Stimulated activated CD8-positive, alpha-beta memory T cell treated with anti-CD3 and anti-CD28 coated beads, Interleukin-7, amount 100 ng/mL, for 24 hours (primary cell): ENCODE data around the gene TBC1D30.

Experiments
- DNase-seq: peaks from one replicate; pipeline ENCODE4 v3.0.0-alpha.2; 2020; ENCODE audit warnings: low read depth

TBC1D30 gene

DNA sequence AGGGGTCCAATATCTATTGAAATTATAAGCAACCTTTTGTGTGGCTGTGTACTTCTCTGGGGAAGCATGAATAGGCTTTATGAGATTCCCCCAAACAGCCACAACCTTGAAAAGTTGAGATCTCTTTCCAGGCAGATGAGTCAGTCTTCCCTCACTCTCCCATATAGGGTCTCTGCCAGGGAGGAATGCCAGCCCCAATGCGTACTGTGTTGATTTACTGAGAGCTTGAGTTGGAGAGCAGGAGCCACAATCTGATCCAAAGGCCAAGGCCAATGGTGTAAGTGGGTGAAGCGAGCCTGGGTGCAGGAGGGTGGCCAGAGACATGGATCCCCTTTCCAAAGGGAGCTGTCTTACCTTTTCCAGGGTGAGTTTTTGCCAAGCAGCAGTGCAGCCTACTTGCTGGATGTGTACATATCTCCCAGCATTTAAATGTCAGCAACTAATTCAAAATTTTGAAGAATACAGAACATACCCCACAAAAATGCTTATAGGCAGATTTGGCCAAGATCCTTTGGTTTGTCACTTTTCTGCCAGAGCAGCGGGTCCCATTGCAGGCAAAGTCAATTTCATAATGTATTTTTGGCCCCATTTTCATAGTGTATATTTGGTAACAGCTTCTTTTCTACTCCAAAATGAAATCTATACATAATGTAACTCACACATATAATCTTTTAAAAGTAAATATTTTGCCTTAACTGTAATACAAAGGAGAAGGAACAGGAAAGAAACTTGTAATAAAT is 88.2 kb downstream of the TBC1D30 start:
- DNase-seq, result no peak

DNA sequence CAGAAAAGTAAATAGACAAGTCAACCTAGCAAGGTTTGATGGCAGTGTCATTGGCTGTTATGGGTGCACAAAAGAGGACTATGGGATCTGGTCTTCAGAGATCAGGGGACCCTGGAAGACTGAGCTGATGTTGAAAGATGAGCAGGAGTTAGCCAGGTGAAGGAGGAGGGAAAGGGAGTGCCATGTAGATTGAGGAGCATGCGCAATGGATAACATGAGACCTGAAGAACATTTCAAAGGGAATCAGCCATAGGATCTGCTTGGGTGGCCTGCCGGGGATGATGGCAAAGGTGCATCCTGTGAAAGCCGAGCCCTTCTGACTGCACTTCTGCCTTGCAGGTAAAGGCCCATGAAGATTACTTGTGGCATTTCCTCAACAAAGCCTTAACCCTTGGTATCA is 90.8 kb downstream of the TBC1D30 start:
- no peak for DNase-seq

DNA sequence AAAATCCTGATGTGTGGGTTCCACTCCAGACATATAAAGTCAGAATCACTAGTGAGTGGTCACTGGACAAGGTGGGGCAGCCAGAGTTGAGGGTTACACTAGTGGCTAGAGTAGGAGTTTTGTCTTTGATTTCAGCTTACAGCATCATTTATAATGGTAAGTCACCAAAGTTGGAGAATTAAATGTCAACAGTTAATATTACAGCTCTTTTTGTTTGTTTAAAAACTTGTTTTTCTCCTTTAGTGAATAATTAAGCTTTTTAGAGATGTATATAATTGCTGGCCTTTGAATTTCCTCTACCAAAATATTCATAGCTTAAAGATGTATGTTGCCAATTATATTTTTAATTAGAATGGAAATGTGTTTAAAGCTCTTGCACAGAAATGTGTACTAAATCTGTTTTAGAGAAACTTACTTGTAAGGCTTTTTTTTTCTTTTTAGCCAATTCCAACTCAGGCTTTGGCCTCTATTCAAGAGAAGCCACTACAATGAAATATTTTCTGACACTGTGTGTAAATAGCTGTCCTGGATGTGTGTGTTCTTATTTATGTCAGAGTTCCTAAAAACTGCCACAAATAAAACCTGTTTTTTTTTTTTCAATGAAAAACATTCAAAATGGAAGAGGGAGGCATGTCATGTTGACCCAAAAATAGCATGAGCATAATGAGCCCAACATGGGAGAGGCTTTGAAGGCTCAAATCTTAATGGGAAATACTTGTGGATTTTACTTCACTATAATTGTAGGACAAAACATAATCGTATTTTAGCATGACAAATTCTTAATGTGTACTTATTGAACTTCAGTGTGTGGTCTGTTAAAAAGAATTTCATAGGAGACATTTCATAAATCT is 92.2 kb downstream of the TBC1D30 start:
- no peak for DNase-seq

DNA sequence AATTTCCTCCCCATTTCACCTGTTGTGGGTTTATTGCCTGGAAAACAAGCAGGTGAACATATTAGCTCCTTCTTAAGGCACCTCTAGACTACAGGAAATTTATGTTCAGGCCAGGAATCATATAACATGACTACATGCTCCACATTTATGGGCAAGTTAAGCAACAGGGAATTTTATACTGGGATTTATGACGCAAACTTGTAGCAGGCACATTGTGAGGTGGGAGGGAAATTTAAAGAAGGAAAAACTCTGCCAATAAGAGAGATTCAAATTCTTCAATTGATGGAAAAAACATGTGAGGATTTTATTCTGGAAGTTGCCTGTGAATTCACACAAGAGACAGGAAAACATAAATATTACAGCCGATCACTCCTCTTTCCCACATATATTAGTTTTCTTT is 93.9 kb downstream of the TBC1D30 start:
- DNase-seq, result no peak

DNA sequence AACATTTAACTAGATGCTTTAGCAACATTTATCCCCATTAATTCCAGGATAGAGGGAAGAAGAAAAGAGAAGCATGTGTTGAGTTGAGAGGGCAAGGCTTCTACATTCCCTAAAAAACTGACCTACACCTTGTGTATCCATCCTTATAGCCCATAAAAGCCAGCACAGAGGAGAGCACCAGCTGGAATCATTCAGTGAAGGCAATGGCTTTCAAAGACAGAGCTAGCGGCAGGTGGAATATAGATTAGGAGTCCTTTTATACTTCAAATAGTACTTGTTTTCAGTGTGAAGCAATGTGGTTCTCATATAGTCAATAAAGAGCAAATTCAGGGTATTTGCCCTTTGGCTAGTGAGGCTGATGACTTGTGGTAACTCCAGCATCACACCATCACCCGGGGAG is 94.4 kb downstream of the TBC1D30 start:
- no peak for DNase-seq

DNA sequence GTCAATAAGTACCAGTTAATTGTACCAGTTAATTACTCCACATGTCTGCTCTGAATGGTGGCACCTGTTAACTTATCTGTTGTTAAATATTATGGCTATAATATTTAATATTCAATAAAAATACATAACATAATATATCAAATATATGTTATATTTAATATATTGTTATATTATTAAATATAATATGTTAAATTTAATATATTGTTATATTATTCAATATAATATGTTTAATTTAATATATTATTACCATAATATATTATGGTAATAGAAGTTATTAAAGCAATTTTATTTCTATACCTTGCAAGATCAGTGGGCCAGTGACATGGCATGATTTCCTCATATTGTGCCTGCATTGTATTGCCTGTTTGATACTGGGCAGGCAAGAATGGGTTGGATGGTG is 98.4 kb downstream of the TBC1D30 start:
- no peak for DNase-seq

DNA sequence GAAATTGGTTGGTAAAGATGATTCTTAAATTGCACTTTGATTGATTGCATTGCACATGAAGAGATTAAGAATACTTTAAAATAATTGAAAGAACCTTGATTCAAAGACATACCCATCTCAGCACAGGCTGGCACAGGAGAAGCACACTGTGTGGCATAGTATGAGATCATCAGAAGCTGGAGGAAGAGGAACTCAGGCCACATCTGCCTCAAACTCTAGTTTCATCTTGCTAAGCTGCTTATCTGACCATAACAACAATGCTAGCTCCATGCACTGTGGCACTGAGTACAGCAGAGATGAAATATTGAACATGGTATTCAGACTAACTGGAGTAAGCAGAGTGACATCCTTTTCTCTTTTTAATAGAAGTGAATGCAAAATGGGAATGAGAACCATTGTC is 99.1 kb downstream of the TBC1D30 start:
- no peak for DNase-seq
